ENCODE data around the gene CXCL9.

- TF ChIP-seq, protein P1, sequence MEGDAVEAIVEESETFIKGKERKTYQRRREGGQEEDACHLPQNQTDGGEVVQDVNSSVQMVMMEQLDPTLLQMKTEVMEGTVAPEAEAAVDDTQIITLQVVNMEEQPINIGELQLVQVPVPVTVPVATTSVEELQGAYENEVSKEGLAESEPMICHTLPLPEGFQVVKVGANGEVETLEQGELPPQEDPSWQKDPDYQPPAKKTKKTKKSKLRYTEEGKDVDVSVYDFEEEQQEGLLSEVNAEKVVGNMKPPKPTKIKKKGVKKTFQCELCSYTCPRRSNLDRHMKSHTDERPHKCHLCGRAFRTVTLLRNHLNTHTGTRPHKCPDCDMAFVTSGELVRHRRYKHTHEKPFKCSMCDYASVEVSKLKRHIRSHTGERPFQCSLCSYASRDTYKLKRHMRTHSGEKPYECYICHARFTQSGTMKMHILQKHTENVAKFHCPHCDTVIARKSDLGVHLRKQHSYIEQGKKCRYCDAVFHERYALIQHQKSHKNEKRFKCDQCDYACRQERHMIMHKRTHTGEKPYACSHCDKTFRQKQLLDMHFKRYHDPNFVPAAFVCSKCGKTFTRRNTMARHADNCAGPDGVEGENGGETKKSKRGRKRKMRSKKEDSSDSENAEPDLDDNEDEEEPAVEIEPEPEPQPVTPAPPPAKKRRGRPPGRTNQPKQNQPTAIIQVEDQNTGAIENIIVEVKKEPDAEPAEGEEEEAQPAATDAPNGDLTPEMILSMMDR (IDR thresholded peaks at IDR 0.05; ENCODE audit: low read depth, low read length): no peak
- TF ChIP-seq POLR2A (IDR thresholded peaks at IDR 0.05; ENCODE audit: extremely low read depth, insufficient read length): no peak
- TF ChIP-seq MAX (IDR thresholded peaks at IDR 0.05; ENCODE audit: low read depth, low read length): no peak
Observed at GRCh38 chr4:76022677-76023076, 15.4 kb upstream of the CXCL9 start.
